GM18951 (cell line): ENCODE results near the gene DBX2.
"Not testable (repeated sequence)": the region's sequence is repeated elsewhere in the genome, so short reads cannot be mapped to it uniquely, and the experiment has no call there.

Source experiments
- POLR2A ChIP-seq: IDR thresholded peaks from 4 replicates; pipeline ENCODE4 v1.6.1; 2011; ENCODE audit warnings: mild to moderate bottlenecking; ENCODE audit not compliant: insufficient read length, insufficient read depth; ENCODE audit errors: extremely low read depth
- in situ Hi-C: fragments of 300-500 bp; cut with MboI; formaldehyde crosslinking; loops from one replicate; pipeline ENCODE4 v1.12.0; 2022; ENCODE audit warnings: low sequenced_read_pairs, mixed read lengths, inconsistent platforms; ENCODE audit not compliant: unreplicated experiment

DBX2 gene

GRCh38 chr12:45049912-45050750 is 768 bp downstream of the DBX2 start:
- TF ChIP-seq POLR2A, result no peak
- in situ Hi-C loops, result no loop called here

GRCh38 chr12:45042599-45042998 is 8.3 kb downstream of the DBX2 start:
- in situ Hi-C loops, result no loop called here
- no peak for TF ChIP-seq POLR2A

GRCh38 chr12:45040977-45041376 is 9.9 kb downstream of the DBX2 start:
- no peak for TF ChIP-seq POLR2A
- in situ Hi-C loops, result no loop called here

- in situ Hi-C loops, result no loop called here
- no peak for TF ChIP-seq POLR2A
Measured at GRCh38 chr12:45039757-45040156, 11.1 kb downstream of the DBX2 start.

- no peak for TF ChIP-seq POLR2A
- in situ Hi-C loops, result no loop called here
Measured at GRCh38 chr12:45034861-45035265, 16.0 kb downstream of the DBX2 start.

- in situ Hi-C loops, result no loop called here
Measured at GRCh38 chr12:45017916-45018315, 33.0 kb downstream of the DBX2 start.

GRCh38 chr12:45014396-45014795 is 36.5 kb downstream of the DBX2 start:
- no peak for TF ChIP-seq POLR2A
- in situ Hi-C loops, result no loop called here

More at GRCh38 chr12:45017916-45018315, 33.0 kb downstream of the DBX2 start:
- no peak for TF ChIP-seq POLR2A

GRCh38 chr12:45012749-45013148 is 38.1 kb downstream of the DBX2 start:
- in situ Hi-C loops, result no loop called here
- no peak for TF ChIP-seq POLR2A

- TF ChIP-seq POLR2A, result no peak
- in situ Hi-C loops, result no loop called here
Measured at GRCh38 chr12:45010059-45010458, 40.8 kb downstream of the DBX2 start.

- no peak for TF ChIP-seq POLR2A
- in situ Hi-C loops, result no loop called here
Measured at GRCh38 chr12:45008211-45008610, 42.7 kb downstream of the DBX2 start.

- no peak for TF ChIP-seq POLR2A
- in situ Hi-C loops, result no loop called here
Measured at GRCh38 chr12:44999355-44999754, 51.5 kb downstream of the DBX2 start.

- no peak for TF ChIP-seq POLR2A
- in situ Hi-C loops, result no loop called here
Measured at GRCh38 chr12:44993161-44993560, 57.7 kb downstream of the DBX2 start.

GRCh38 chr12:44984863-44985262 is 66.0 kb downstream of the DBX2 start:
- in situ Hi-C loops, result not testable (repeated sequence)

GRCh38 chr12:44979918-44980317 is 71.0 kb downstream of the DBX2 start:
- TF ChIP-seq POLR2A, result no peak
- in situ Hi-C loops, result no loop called here

GRCh38 chr12:44976246-44976645 is 74.7 kb downstream of the DBX2 start:
- TF ChIP-seq POLR2A, result no peak
- in situ Hi-C loops, result no loop called here
